T-helper 1 cell treated with Interleukin-12 subunit alpha and Interleukin-12 subunit beta and Interleukin-4 antibody, amounts not matched to agents 30 μg/mL and 1 μg/mL, for 36 hours (primary cell): ENCODE results near the gene TPM1.

ENCODE experiments used
- H3K27ac Mint-ChIP-seq: one replicate; pipeline ENCODE4 v1.8.0; 2021; ENCODE audit warnings: mild to moderate bottlenecking, mixed read lengths
- H3K27me3 Mint-ChIP-seq: one replicate; pipeline ENCODE4 v1.8.0; 2021; ENCODE audit warnings: low read depth, mixed read lengths
- H3K36me3 Mint-ChIP-seq: one replicate; pipeline ENCODE4 v1.8.0; 2021; ENCODE audit warnings: low read depth, mixed read lengths
- H3K4me1 Mint-ChIP-seq: one replicate; pipeline ENCODE4 v1.8.0; 2021; ENCODE audit warnings: low read depth, mixed read lengths
- H3K4me3 Mint-ChIP-seq: one replicate; pipeline ENCODE4 v1.8.0; 2021; ENCODE audit warnings: mild to moderate bottlenecking, moderate library complexity, mixed read lengths
- H3K9me3 Mint-ChIP-seq: one replicate; pipeline ENCODE4 v1.8.0; 2021; ENCODE audit warnings: mixed read lengths

The TPM1 gene

DNA sequence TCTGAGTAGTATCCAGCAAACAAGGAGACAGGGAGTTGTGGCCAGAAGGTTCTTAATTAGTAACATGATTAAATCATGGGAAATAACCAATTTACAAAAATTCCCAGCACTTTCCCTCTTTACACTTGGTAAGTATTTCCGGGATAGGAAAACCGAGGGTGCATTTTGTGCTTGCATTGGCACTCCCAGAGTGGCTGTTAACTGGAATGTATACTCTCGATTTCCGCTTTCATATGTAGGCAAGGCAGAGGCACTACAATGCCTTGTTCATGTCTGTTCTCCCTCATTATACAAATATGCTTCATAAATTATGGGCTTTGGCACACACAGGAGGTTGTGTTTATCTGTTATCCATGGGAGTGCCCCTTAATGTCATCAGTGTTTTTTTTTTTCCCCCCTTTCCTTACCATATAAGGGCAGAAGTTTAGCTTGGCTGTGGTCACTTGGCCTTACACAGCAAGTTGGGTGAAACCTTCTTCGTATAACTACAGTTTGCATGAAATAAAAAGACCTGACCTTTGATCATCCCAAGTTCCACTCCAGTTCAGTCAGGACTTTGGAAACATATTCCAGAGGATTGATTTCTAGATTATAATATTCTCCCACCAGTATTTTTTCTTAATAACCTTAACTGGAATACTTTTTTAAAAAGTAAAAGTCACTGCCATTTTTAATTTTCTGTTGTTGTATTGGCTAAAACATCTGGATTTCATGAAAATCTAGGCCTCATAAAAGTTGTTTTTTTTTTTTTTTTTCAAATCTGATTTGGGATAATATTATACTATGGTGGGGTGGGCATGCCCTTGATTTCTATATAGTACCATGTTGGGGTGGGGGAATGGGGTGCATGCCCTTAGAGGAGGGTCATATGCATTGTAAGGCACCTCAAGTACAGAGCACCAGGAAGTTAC, 8.9 kb downstream of the TPM1 start:
- H3K4me3 Mint-ChIP-seq, result no peak overlapping the region

DNA sequence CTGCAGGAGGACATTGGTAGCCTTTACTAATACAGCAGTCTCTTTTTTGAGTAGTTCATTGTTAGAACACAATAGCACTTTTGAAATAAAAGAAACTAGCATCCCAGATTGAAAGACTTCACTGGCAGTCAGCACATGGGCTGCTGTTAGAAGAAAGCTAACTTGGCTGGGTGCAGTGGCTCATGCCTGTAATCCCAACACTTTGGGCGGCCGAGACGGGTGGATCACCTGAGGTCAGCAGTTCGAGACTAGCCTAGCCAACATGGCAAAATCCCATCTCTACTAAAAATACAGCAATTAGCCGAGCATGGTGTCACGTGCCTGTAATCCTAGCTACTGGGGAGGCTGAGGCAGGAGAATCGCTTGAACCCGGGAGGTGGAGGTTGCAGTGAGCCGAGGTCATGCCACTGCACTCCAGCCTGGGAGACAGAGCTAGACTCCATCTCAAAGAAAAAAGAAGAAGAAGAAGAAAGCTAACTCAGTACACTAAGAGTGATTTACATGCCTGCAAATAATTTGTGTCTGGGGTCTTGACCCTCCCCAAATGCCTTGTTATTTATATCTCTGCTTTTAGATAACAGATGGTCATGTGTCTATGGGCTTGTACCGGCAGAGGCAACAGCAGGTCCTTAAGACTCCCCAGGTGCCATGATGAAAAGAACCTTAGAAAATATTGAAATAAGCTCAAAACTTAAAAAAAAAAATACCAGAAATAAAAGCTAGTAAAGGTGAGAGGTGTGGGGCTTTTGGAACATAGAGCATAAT, 9.7 kb downstream of the TPM1 start:
- Mint-ChIP-seq H3K36me3 (peaks cover 2% of the 10 kb centered on the region), H3K9me3 (no peaks in the 10 kb centered on the region), H3K4me1 (peaks cover 10% of the 10 kb centered on the region), H3K27me3 (peaks cover 36% of the 10 kb centered on the region), H3K4me3 (no peak overlapping the region), H3K27ac (no peak overlapping the region)

More for the DNA sequence above, 8.9 kb downstream of the TPM1 start:
- peaks cover 2% of the 10 kb centered on the region for H3K36me3 Mint-ChIP-seq
- H3K27me3 Mint-ChIP-seq, result peaks cover 41% of the 10 kb centered on the region
- no peaks in the 10 kb centered on the region for H3K9me3 Mint-ChIP-seq
- no peak overlapping the region for H3K27ac Mint-ChIP-seq
- H3K4me1 Mint-ChIP-seq, result peaks cover 10% of the 10 kb centered on the region

DNA sequence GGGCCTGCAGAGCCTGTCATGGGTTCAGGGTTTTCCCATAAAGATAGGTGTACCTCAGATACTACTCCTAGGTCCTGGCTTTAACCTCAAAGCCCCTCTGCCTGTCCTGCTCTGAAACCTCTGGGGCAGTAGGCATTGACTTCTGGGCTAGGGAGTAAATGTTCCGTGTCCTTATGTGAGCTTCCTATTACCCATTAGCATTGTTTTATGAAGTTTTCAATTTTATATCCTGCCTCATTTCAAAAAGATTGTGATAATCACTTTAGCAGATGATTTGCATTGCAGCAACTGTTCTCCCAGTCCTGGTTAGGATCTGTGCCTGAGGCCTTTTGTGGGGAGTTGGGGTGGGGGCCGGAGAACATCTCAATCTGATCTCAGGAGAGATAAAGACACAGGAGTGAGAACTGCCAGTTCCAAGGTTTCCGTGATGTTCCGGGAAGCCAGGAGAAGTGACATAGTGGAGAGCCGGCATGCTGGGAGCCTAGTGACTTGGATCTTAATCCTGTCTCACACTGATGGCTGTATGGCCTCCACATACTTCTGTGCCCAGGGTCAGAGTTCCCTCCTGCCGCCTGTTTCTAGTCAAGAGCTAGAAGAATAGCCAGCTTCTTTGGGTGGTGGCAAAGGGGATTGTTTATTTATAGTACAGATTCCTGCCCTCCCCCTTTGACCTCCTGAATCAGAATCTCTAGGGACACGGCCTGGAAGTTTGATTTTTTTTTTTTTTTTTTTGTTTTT, 10.6 kb downstream of the TPM1 start:
- Mint-ChIP-seq H3K27me3 (peaks cover 28% of the 10 kb centered on the region), H3K36me3 (peaks cover 2% of the 10 kb centered on the region), H3K4me3 (no peak overlapping the region), H3K4me1 (peaks cover 6% of the 10 kb centered on the region), H3K27ac (no peak overlapping the region), H3K9me3 (no peaks in the 10 kb centered on the region)

DNA sequence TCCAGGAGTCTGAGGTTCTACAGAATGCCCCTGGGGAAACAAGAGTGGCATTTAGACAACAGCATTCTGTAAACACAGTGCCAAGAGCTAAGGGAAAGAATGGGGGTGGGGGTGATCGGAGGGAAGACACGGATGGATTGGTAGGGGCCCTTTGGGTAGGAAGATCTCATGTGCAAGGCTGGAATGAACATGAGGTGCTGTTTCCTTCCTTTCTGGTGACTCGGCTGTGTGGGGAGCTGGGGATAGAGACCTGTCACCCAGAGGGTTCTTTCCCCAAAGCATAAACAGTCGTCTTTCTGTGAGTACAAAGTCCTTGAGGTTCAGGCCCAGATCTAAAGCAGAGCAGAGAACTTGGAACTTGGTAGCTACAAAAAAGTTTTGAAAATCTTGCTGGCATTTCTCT, 11.7 kb downstream of the TPM1 start:
- Mint-ChIP-seq H3K36me3 (peaks cover 2% of the 10 kb centered on the region), H3K27ac (no peak overlapping the region), H3K4me1 (peaks cover 4% of the 10 kb centered on the region), H3K27me3 (peaks cover 22% of the 10 kb centered on the region), H3K9me3 (no peaks in the 10 kb centered on the region), H3K4me3 (no peak overlapping the region)

DNA sequence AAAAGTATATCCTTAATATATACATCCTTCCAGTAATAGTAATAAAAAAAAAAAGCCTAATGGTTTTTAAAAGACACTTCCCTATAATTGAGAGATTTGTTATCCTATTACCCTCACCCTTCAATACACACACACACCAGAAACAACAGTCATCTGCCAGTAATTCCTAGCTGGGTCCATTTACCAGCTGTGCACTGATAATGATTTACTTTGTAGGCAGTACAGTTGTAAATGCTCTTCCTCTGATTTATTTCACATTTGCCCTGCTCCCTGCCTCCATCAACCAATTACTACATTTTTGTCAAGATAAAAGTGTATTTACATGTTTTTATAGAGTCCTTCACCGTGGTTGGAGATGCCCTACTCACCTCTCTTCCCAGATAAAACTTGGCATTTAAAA, 12.4 kb downstream of the TPM1 start:
- Mint-ChIP-seq H3K36me3 (no peaks in the 10 kb centered on the region), H3K4me1 (no peaks in the 10 kb centered on the region), H3K27ac (no peak overlapping the region), H3K4me3 (no peak overlapping the region), H3K9me3 (no peaks in the 10 kb centered on the region), H3K27me3 (peaks cover 15% of the 10 kb centered on the region)

DNA sequence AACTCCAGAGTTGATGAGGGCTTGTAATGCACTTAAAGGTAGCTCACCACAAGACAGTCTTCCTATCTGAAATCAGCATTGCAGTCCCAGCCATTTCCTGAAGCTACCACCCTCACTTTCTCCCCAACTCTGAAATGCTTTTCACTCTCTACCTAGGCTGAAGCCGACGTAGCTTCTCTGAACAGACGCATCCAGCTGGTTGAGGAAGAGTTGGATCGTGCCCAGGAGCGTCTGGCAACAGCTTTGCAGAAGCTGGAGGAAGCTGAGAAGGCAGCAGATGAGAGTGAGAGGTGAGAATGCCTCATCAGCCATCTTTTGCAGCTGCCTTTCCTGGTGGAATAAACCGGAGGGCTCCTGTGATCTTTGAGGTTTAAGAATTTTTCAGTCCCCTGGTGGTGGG, 14.3 kb downstream of the TPM1 start:
- Mint-ChIP-seq H3K27ac (no peak overlapping the region), H3K27me3 (peaks cover 3% of the 10 kb centered on the region), H3K9me3 (no peaks in the 10 kb centered on the region), H3K4me3 (no peak overlapping the region), H3K36me3 (no peaks in the 10 kb centered on the region), H3K4me1 (no peaks in the 10 kb centered on the region)

DNA sequence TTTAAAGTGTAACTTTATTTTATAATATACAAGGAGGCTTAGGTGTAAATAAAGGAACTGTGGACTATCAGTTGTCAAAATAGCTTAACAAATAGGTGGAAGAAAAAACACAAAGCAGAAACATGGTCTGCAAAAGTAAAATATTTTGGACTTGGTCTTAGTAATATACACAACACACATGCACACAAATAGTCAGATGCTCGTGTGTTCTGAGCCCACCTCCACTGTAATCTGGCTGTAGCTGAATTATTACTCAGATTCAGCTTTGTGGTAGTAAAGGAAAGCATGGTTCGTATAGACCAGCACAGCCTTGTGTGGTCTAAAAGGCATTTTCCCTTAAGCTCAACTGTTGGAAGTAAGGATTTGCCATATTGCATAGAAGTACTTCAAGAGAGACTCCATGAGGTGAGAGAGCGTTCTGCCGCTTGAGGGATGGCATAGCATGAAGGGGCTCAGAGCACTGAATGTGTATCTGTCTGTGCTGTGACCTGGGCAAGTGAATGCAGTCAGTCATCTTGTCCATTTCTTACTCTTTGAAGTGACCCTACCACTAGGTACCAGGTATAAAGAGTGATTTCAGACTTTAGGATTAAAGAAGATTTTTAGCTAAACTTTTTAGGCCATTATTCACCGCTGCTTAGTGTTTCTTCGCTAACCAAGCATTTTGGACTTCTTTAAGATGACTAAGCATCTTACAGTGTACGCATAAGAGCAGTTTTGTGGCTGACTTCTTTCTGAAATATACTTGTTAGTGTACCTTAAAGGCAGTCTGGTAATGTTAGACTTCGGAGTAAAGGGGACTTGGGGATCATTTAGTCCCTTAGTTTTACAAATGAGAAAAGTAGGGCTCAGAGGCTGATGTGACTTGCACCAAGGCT, 15.2 kb downstream of the TPM1 start:
- no peaks in the 10 kb centered on the region for H3K4me1 Mint-ChIP-seq
- no peak overlapping the region for H3K4me3 Mint-ChIP-seq
- H3K27ac Mint-ChIP-seq, result no peak overlapping the region
- H3K36me3 Mint-ChIP-seq, result no peaks in the 10 kb centered on the region
- peaks cover 3% of the 10 kb centered on the region for H3K27me3 Mint-ChIP-seq
- no peaks in the 10 kb centered on the region for H3K9me3 Mint-ChIP-seq

DNA sequence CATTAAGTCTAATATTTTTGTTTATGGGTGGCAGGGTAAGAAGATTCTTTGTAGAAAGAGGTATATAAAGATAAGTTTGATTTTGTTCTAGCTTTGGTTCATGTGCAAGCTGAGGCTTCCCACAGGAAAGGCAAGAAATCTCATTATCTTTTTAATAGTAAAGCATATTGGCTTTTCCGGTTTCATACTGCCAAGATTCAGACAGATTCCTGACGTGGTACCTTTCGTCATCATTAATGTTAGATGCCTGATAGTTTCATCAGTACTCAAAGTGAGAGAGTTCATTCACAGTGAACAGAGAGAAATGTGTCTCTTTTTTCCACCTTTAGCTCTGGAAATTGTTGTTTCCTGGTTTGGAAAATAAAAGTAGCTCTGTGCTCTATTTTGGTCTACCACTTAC, 16.5 kb downstream of the TPM1 start:
- H3K27ac Mint-ChIP-seq, result no peak overlapping the region
- H3K4me1 Mint-ChIP-seq, result no peaks in the 10 kb centered on the region
- H3K36me3 Mint-ChIP-seq, result no peaks in the 10 kb centered on the region

DNA sequence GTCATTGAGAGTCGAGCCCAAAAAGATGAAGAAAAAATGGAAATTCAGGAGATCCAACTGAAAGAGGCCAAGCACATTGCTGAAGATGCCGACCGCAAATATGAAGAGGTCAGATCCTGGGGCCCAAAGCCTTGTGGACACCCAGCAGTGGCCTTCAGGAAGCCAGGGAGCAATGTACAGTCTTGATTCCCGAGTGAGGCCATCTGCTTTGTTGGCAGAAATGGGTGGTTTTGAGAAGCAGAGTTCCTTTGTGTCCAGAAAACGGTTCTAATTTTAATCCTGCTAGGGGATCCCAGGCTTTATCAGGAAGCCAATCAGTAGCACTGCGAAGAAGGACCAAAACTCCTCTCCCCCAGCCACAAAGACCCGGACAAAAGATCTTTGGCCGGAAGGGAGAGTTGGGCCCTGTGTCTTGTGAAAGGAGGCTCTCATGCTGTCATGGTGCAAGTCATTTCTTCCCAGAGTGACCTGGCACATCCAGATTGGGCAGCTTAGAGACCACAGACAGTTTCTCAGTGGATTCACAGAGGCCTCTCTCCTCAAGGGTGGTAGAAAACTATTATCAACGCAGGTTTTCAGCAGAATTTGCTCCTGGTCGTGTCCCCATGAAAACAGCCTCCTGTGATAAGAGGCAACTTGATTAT, 17.1 kb downstream of the TPM1 start:
- no peak overlapping the region for H3K27ac Mint-ChIP-seq
- H3K9me3 Mint-ChIP-seq, result no peaks in the 10 kb centered on the region
- H3K27me3 Mint-ChIP-seq, result peaks cover 3% of the 10 kb centered on the region
- H3K4me3 Mint-ChIP-seq, result no peak overlapping the region
- H3K4me1 Mint-ChIP-seq, result no peaks in the 10 kb centered on the region
- H3K36me3 Mint-ChIP-seq, result no peaks in the 10 kb centered on the region

More for the DNA sequence above, 16.5 kb downstream of the TPM1 start:
- Mint-ChIP-seq H3K27me3 (peaks cover 3% of the 10 kb centered on the region), H3K9me3 (no peaks in the 10 kb centered on the region), H3K4me3 (no peak overlapping the region)

DNA sequence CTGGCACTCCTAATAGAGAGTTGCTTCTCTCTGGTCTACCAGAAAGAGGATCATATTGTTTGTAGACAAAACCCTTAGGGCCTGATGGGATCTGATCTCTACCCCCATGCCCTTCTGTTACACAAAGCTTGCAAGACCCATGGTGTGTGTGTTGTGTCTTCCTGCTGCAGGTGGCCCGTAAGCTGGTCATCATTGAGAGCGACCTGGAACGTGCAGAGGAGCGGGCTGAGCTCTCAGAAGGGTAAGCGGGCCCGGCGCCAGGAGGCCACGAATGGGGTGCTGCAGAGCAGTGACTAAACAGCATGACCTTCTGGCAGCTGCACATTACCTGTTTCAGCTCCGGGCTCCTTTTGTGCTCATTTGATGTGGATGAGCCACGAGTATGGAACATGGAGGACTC, 18.2 kb downstream of the TPM1 start:
- Mint-ChIP-seq H3K36me3 (no peaks in the 10 kb centered on the region), H3K4me1 (no peaks in the 10 kb centered on the region), H3K27me3 (peaks cover 3% of the 10 kb centered on the region), H3K9me3 (no peaks in the 10 kb centered on the region), H3K4me3 (no peak overlapping the region), H3K27ac (no peak overlapping the region)

DNA sequence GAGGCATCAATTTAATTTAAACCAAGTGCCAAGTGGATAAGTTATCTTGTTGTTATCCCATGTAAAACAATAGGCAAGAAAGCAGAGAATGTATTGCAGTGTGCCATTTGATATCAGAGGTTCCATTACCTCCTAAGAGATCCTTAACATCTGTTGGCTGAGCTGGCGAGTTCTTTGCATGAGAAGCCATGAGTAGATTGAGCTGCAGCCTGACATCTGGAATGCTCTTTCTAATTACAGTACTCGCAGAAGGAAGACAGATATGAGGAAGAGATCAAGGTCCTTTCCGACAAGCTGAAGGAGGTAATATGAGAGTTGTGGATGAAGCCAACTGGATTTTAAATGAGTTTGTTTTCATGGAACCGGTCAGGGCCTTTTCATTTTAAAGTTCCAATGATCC, 19.4 kb downstream of the TPM1 start:
- H3K4me3 Mint-ChIP-seq, result no peak overlapping the region
- H3K27ac Mint-ChIP-seq, result no peak overlapping the region
- no peaks in the 10 kb centered on the region for H3K27me3 Mint-ChIP-seq
- no peaks in the 10 kb centered on the region for H3K9me3 Mint-ChIP-seq
- no peaks in the 10 kb centered on the region for H3K4me1 Mint-ChIP-seq
- H3K36me3 Mint-ChIP-seq, result no peaks in the 10 kb centered on the region

DNA sequence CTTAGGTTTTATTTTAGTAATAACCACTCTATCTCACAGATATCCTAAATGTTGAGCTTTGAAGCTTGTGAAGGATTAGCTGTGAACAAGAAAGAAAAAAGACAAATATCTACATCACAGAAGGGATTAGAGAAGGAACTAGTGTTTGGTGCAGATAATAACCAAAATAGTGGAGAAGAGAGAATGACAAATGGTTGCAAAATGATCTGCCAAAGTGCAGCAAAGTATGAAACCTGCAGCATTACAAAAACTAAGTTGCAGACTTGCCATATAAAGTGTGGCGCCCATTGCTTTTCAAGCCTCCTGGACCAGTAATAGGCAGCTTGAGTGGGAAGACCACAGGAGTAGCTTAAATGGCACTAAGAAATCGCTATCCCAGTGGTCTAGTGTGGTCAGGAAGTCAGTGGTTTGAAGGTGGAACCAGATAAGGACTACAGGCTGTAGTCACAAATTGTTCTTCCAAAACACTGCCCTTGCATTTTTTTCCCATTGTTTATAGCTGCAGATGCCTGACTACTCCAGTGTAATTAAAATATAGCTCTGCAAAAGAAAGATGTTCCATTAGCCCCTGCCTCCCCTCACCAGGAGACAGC, 20.7 kb downstream of the TPM1 start:
- no peaks in the 10 kb centered on the region for H3K27me3 Mint-ChIP-seq
- no peaks in the 10 kb centered on the region for H3K4me1 Mint-ChIP-seq
- no peaks in the 10 kb centered on the region for H3K9me3 Mint-ChIP-seq
- no peak overlapping the region for H3K4me3 Mint-ChIP-seq
- H3K36me3 Mint-ChIP-seq, result no peaks in the 10 kb centered on the region
- H3K27ac Mint-ChIP-seq, result no peak overlapping the region

DNA sequence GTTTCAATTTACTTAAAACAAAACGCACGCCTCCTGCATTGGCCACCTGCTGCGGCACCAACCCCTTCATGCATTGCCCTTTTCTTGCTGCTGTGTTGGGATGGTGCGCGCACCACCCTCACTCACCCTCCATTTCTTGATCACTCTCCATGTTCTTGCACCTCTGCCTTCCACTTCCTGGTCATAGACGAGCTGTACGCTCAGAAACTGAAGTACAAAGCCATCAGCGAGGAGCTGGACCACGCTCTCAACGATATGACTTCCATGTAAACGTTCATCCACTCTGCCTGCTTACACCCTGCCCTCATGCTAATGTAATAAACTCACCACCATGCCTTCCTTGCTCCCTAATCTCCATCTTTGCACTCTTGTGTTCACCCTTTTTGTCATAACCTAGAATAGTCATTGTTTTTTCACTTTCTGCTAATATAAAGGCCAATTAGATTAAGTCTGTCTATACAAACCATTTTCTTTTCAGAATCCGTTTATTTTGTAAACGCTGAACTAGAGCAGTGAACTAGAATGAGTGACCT, 21.4 kb downstream of the TPM1 start:
- H3K4me3 Mint-ChIP-seq, result no peak overlapping the region
- H3K4me1 Mint-ChIP-seq, result no peaks in the 10 kb centered on the region
- H3K27me3 Mint-ChIP-seq, result no peaks in the 10 kb centered on the region
- H3K27ac Mint-ChIP-seq, result no peak overlapping the region
- H3K36me3 Mint-ChIP-seq, result no peaks in the 10 kb centered on the region
- H3K9me3 Mint-ChIP-seq, result no peaks in the 10 kb centered on the region
